ENCODE data around the gene ACRBP. TPM values are rescaled to one million over a fixed set of nuclear protein-coding genes. Genes with fewer than 3 reads are reported as not detected.

ACRBP gene
- total RNA-seq, 5 donors from 2014 or later (not counting 1 experiment from before 2014, with no cell fraction given): 2.4 to 11.1 (median 6.5) TPM

DNA sequence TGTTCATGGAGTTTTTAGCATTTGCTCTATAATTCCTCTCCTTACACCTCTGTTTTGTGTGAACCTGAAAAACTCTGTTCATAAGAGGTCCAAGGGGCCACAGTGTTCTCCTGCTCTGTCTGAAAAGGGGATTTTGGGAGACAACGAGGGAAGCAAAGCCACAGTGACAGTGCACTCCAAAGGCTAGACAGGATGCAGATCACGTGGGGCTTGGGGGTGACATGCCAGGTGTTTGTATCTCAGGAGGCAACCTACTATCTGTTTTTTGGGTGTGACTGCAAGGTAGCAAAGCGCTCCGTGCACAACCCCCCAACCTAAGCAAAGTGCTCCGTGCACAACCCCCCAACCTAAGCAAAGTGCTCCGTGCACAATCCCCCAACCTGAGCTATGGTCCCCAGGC lies 35.0 kb downstream of the ACRBP start:
- ChIA-PET CTCF (no interaction called here), POLR2A (interaction anchor here (0.6 to 0.7 kb wide), 2 partner anchors 16 to 532 kb away, joined by 6 to 11 read pairs; no protein-coding TSS in a partner anchor)
- Histone ChIP-seq H3K4me3 (ENCODE audit: control insufficient read depth in 1 of 2, extremely low read depth in 1 of 2, low read length in 1 of 2) (peak overlapping the region in 1 of 2 donors; percentile 54), H3K27me3 (replicated peaks in 1 of 2; ENCODE audit: control insufficient read depth in 2 of 2, extremely low read depth in 1 of 2, insufficient read depth in 2 of 2, low read length in 1 of 2) (no peaks in the 10 kb centered on the region), H3K9me3 (no peaks in the 10 kb centered on the region), H3K36me3 (ENCODE audit: control insufficient read depth in 2 of 2, extremely low read depth in 1 of 2, insufficient read depth in 1 of 2, low read length in 1 of 2) (no peaks in the 10 kb centered on the region), H3K4me1 (ENCODE audit: control insufficient read depth in 1 of 2, extremely low read depth in 1 of 2, insufficient read depth in 2 of 2, low read length in 2 of 2) (peaks cover 20 to 49% of the 10 kb centered on the region in 2 experiments), H3K27ac (ENCODE audit: low read length) (peak overlapping the region; percentile 69)
- no peaks in the 10 kb centered on the region for H3K36me3 Mint-ChIP-seq
- peak in 16 of 35 experiments; percentile 22 to 64 (median 36) for DNase-seq
- H3K27ac Mint-ChIP-seq: peak overlapping the region; percentile 94 to 96
- peak overlapping the region; percentile 44 to 72 (median 62) for H3K4me3 Mint-ChIP-seq
- H3K27me3 Mint-ChIP-seq: no peaks in the 10 kb centered on the region
- WGBS (ENCODE audit: insufficient coverage): 8% methylated on average over 2 of the region's 6 CpGs
- ATAC-seq (replicated peaks in 1 of 4): peak in 3 of 4 experiments; percentile 20 to 47 (median 36)
- H3K4me1 Mint-ChIP-seq: peaks cover 34 to 52% (median 45%) of the 10 kb centered on the region in 3 donors
- no peaks in the 10 kb centered on the region for H3K9me3 Mint-ChIP-seq

DNA sequence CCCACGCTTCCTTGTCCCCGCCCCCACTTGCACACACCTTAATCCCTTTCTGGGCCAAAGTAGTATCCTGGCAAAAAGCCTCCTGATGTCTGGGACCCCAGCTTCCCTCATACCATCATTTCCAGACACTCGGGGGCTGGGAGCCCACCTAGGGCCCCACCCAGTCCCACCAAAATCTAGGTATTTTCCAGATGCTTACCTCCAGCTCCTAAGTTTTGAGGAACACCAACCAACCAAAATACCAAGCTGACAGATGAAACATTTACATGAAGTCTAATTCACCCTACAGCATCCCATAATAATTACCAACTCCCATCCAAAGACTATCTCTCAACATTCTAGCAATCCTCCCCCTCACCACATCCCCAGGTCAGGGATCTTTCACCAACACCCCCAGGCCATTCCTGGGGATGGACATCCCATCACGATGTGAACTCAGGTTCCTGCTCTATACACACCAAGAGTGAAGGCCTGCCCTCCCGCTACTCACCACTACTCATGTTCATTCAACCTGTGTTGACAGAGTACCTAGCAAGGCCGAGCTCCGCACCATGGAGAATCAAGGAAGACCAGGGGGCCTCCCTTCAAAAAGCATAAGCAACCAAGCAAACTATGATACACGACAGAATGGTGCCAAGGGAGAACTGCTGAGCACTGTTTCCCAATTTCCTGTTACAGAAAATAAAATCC lies 38.5 kb downstream of the ACRBP start:
- H3K9me3 ChIP-seq: no peaks in the 10 kb centered on the region
- peak overlapping the region; percentile 90 for H3K27ac ChIP-seq (ENCODE audit: low read length)
- ChIA-PET CTCF (interaction anchor here in 1 of 2 donors (1.0 kb wide), 1 partner anchor 12 kb away, joined by 6 read pairs; no protein-coding TSS in a partner anchor), POLR2A (interaction anchor here in 1 of 2 donors (1.1 kb wide), 1 partner anchor 80 kb away, joined by 7 read pairs; the partner anchor contains the start of gene ZNF384)
- Mint-ChIP-seq H3K36me3 (peaks cover under 1% of the 10 kb centered on the region), H3K27me3 (no peaks in the 10 kb centered on the region), H3K4me1 (peaks cover 46 to 54% (median 53%) of the 10 kb centered on the region in 3 donors), H3K9me3 (no peaks in the 10 kb centered on the region), H3K4me3 (no peak overlapping the region), H3K27ac (no peak overlapping the region)
- H3K4me1 ChIP-seq (ENCODE audit: control insufficient read depth in 1 of 2, extremely low read depth in 1 of 2, insufficient read depth in 2 of 2, low read length in 2 of 2): peaks cover 35 to 69% of the 10 kb centered on the region in 2 experiments
- ATAC-seq (replicated peaks in 1 of 4) (peak in 1 of 4 experiments; percentile 0), DNase-seq (peak in 15 of 35 experiments; percentile 27 to 70 (median 35))
- 68% methylated on average over 7 of the region's 8 CpGs for WGBS (ENCODE audit: insufficient coverage)
- H3K4me3 ChIP-seq (ENCODE audit: control insufficient read depth in 1 of 2, extremely low read depth in 1 of 2, low read length in 1 of 2): no peak overlapping the region
- no peaks in the 10 kb centered on the region for H3K27me3 ChIP-seq (replicated peaks in 1 of 2; ENCODE audit: control insufficient read depth in 2 of 2, extremely low read depth in 1 of 2, insufficient read depth in 2 of 2, low read length in 1 of 2)
- H3K36me3 ChIP-seq (ENCODE audit: control insufficient read depth in 2 of 2, extremely low read depth in 1 of 2, insufficient read depth in 1 of 2, low read length in 1 of 2): peaks cover 0 to under 1% of the 10 kb centered on the region in 2 donors

DNA sequence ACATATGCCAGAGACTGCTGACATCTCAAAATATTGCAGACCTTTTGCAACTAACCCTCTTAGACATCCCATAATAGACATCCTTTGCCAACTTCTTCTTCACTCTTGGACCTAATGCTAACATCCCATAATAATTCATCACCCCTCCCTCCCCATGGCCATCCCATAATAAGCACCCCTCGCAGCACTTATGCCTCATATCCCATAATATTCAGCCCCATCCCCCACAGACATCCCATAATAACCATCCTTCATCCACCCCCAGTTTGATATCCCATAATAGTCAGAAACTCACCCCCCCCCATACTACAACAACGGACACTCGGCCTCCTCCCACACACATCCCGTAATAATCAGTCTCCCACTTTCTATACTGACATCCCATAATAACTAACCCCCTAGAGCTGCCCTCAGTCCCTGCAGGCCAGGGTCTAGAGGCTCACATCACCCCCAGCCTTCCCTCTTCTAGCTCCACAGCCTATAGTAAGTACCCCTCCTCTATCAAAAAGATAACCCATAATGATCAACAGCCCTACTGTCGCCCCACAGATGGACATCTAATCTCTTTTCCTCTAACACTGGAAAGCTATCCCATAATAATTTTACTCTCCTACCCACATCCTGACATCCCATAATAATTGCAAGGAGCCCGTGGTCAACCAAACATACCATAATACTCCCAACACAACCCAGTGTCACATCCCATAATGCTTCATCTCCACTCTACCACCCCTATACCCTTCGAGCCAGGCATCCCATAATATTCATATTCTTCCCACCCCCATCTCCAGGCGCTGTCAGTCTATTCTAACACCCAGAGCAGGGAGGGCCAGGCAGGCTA lies 39.3 kb downstream of the ACRBP start:
- ChIA-PET CTCF (interaction anchor here in 1 of 2 donors (1.0 kb wide), 1 partner anchor 13 kb away, joined by 6 read pairs; no protein-coding TSS in a partner anchor), POLR2A (interaction anchor here in 1 of 2 donors (0.6 to 1.1 kb wide), 2 partner anchors 37 to 81 kb away, joined by 7 to 16 read pairs; partner anchors contain the start of gene ZNF384)
- Mint-ChIP-seq H3K4me3 (no peak overlapping the region), H3K9me3 (no peaks in the 10 kb centered on the region), H3K27ac (no peak overlapping the region), H3K4me1 (peaks cover 48 to 56% (median 53%) of the 10 kb centered on the region in 3 donors), H3K36me3 (peaks cover 8% of the 10 kb centered on the region), H3K27me3 (no peaks in the 10 kb centered on the region)
- Histone ChIP-seq H3K27me3 (replicated peaks in 1 of 2; ENCODE audit: control insufficient read depth in 2 of 2, extremely low read depth in 1 of 2, insufficient read depth in 2 of 2, low read length in 1 of 2) (no peaks in the 10 kb centered on the region), H3K4me3 (ENCODE audit: control insufficient read depth in 1 of 2, extremely low read depth in 1 of 2, low read length in 1 of 2) (no peak overlapping the region), H3K36me3 (ENCODE audit: control insufficient read depth in 2 of 2, extremely low read depth in 1 of 2, insufficient read depth in 1 of 2, low read length in 1 of 2) (peaks cover 0 to 3% of the 10 kb centered on the region in 2 donors), H3K9me3 (no peaks in the 10 kb centered on the region), H3K27ac (ENCODE audit: low read length) (peak overlapping the region; percentile 90), H3K4me1 (ENCODE audit: control insufficient read depth in 1 of 2, extremely low read depth in 1 of 2, insufficient read depth in 2 of 2, low read length in 2 of 2) (peaks cover 36 to 69% of the 10 kb centered on the region in 2 experiments)
- peak in 33 of 35 experiments; percentile 18 to 84 (median 69) for DNase-seq
- 5% methylated on average over 7 of the region's 8 CpGs for WGBS (ENCODE audit: insufficient coverage)
- peak; percentile 15 to 55 (median 20) for ATAC-seq (replicated peaks in 1 of 4)

GRCh38 chr12:6606331-6607131 lies 40.7 kb downstream of the ACRBP start:
- Mint-ChIP-seq H3K4me3 (no peak overlapping the region), H3K9me3 (no peaks in the 10 kb centered on the region), H3K27me3 (no peaks in the 10 kb centered on the region), H3K36me3 (peaks cover 22% of the 10 kb centered on the region), H3K27ac (peak overlapping the region; percentile 90 to 91), H3K4me1 (peaks cover 50 to 56% (median 53%) of the 10 kb centered on the region in 3 donors)
- CTCF ChIA-PET: no interaction called here
- peak; percentile 37 to 78 (median 66) for DNase-seq
- no peaks in the 10 kb centered on the region for H3K27me3 ChIP-seq (replicated peaks in 1 of 2; ENCODE audit: control insufficient read depth in 2 of 2, extremely low read depth in 1 of 2, insufficient read depth in 2 of 2, low read length in 1 of 2)
- peak overlapping the region; percentile 84 to 97 for H3K4me3 ChIP-seq (ENCODE audit: control insufficient read depth in 1 of 2, extremely low read depth in 1 of 2, low read length in 1 of 2)
- H3K4me1 ChIP-seq (ENCODE audit: control insufficient read depth in 1 of 2, extremely low read depth in 1 of 2, insufficient read depth in 2 of 2, low read length in 2 of 2): peaks cover 34 to 66% of the 10 kb centered on the region in 2 experiments
- H3K36me3 ChIP-seq (ENCODE audit: control insufficient read depth in 2 of 2, extremely low read depth in 1 of 2, insufficient read depth in 1 of 2, low read length in 1 of 2): peaks cover 3 to 13% of the 10 kb centered on the region in 2 donors
- H3K9me3 ChIP-seq: no peaks in the 10 kb centered on the region
- peak; percentile 34 to 48 (median 40) for ATAC-seq (replicated peaks in 1 of 4)
- POLR2A ChIA-PET: interaction anchor here (0.6 to 0.8 kb wide), 4 partner anchors 10 to 275 kb away, joined by 3 to 4 read pairs (median 4); partner anchors contain the start of gene ZNF384 (in 1 of the 2)
- peak overlapping the region; percentile 90 for H3K27ac ChIP-seq (ENCODE audit: low read length)
- WGBS (ENCODE audit: insufficient coverage): 1% methylated on average over 51 of the region's 70 CpGs

DNA sequence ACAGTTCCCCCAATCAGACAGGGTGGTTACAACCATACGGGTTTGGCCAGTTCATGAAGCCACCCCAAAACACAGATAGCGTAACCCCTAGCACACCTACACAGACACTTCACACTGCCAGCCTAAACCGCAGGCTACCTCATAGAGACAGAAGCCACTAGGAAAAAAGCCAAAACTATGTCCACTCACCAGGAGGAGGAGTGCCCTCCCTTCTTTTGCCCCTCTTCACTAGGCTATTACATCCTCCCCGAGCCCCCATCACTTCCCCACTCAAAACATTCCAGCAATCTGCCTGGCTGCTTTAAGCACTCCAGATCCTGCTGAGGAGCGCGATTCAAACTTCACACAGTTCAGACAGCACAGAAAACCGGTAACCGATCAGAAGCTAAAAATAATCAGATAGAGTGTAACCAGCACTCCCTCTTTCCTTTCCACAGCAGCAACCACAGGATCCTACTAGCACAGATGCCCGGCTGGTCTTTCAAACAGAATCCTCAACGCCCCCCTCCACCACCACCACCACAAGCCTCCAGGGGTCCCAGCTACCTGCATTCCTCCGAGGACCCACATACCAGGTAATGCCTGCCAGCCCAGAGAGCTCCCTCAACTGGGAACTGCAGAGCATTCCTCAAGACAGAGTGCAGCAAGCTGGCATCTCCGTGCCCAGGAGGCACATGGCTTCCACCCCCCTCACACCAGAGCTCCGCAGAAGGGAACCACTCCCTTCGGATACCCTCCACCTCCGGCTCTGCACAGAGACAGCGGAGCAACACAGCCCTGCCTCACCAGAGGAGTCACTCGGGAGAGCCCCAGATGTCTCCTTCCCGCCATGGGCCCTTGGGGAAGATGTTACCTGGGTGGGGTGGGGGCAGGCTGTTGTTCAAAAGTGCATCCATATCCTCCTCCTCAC lies 41.6 kb downstream of the ACRBP start:
- DNase-seq: peak in 28 of 35 experiments; percentile 9 to 70 (median 42)
- Histone ChIP-seq H3K4me3 (ENCODE audit: control insufficient read depth in 1 of 2, extremely low read depth in 1 of 2, low read length in 1 of 2) (peak overlapping the region; percentile 84 to 97), H3K27me3 (replicated peaks in 1 of 2; ENCODE audit: control insufficient read depth in 2 of 2, extremely low read depth in 1 of 2, insufficient read depth in 2 of 2, low read length in 1 of 2) (no peaks in the 10 kb centered on the region), H3K36me3 (ENCODE audit: control insufficient read depth in 2 of 2, extremely low read depth in 1 of 2, insufficient read depth in 1 of 2, low read length in 1 of 2) (peaks cover 9 to 21% of the 10 kb centered on the region in 2 donors), H3K9me3 (no peaks in the 10 kb centered on the region), H3K27ac (ENCODE audit: low read length) (peak overlapping the region; percentile 74), H3K4me1 (ENCODE audit: control insufficient read depth in 1 of 2, extremely low read depth in 1 of 2, insufficient read depth in 2 of 2, low read length in 2 of 2) (peaks cover 31 to 59% of the 10 kb centered on the region in 2 experiments)
- H3K27ac Mint-ChIP-seq: peak overlapping the region; percentile 90 to 91
- ChIA-PET POLR2A (interaction anchor here (0.6 to 0.7 kb wide), 4 partner anchors 10 to 84 kb away, joined by 3 to 4 read pairs (median 4); partner anchors contain the start of gene ZNF384 (in 1 of the 2)), CTCF (no interaction called here)
- WGBS (ENCODE audit: insufficient coverage): 0% methylated on average over 11 of the region's 18 CpGs
- ATAC-seq (replicated peaks in 1 of 4): peak; percentile 26 to 39 (median 38)
- peaks cover 42 to 55% (median 49%) of the 10 kb centered on the region in 3 donors for H3K4me1 Mint-ChIP-seq
- H3K27me3 Mint-ChIP-seq: no peaks in the 10 kb centered on the region
- peaks cover 31% of the 10 kb centered on the region for H3K36me3 Mint-ChIP-seq
- no peaks in the 10 kb centered on the region for H3K9me3 Mint-ChIP-seq
- H3K4me3 Mint-ChIP-seq: no peak overlapping the region
